ENCODE measurements around the gene CCDC69.

GRCh38 chr5:151253605-151253950, 29.7 kb upstream of the CCDC69 start:
- TF ChIP-seq POLR2AphosphoS5 (IDR thresholded peaks at IDR 0.05) (no peak), POLR2A (IDR thresholded peaks at IDR 0.05) (no peak), CTCF (IDR thresholded peaks at IDR 0.05) (no peak)
